Left kidney (tissue), 2 donors: Measurements from ENCODE around the gene BMP10. TPM values are rescaled to one million over a fixed set of nuclear protein-coding genes. Genes with fewer than 3 reads are reported as not detected.

Experiments
- DNase-seq: peaks from one replicate; pipeline ENCODE4 v3.0.0-alpha.2; 2013
- polyA plus RNA-seq: library from polyadenylated mRNA; unstranded; fragments of 120-200 nt; gene quantifications from one replicate; pipeline ENCODE4 v1.2.1, GENCODE V29; 2013; ENCODE audit not compliant: insufficient read length

Gene BMP10
- polyA plus RNA-seq, 1 donor = not detected

GRCh38 chr2:68849579-68850030 lies 21.6 kb downstream of the BMP10 start:
- DNase-seq = no peak

GRCh38 chr2:68847751-68848150 lies 23.4 kb downstream of the BMP10 start:
- no peak for DNase-seq

- DNase-seq = no peak
Measured at GRCh38 chr2:68846091-68846490, 25.1 kb downstream of the BMP10 start.

GRCh38 chr2:68845043-68845442 lies 26.2 kb downstream of the BMP10 start:
- no peak for DNase-seq

- no peak for DNase-seq
Measured at GRCh38 chr2:68839260-68839833, 31.9 kb downstream of the BMP10 start.

GRCh38 chr2:68838641-68839040 lies 32.6 kb downstream of the BMP10 start:
- no peak for DNase-seq

GRCh38 chr2:68837861-68838341 lies 33.3 kb downstream of the BMP10 start:
- DNase-seq = no peak

GRCh38 chr2:68837164-68837860 lies 33.9 kb downstream of the BMP10 start:
- DNase-seq = peak; percentile 35

- DNase-seq = no peak
Measured at GRCh38 chr2:68835621-68836020, 35.6 kb downstream of the BMP10 start.

- DNase-seq = no peak
Measured at GRCh38 chr2:68834737-68835376, 36.3 kb downstream of the BMP10 start.

GRCh38 chr2:68833162-68833561 lies 38.0 kb downstream of the BMP10 start:
- no peak for DNase-seq

GRCh38 chr2:68832233-68832869 lies 38.8 kb downstream of the BMP10 start:
- DNase-seq = no peak

GRCh38 chr2:68831686-68832232 lies 39.4 kb downstream of the BMP10 start:
- no peak for DNase-seq

- DNase-seq = no peak
Measured at GRCh38 chr2:68829749-68830148, 41.4 kb downstream of the BMP10 start.

GRCh38 chr2:68828887-68829708 lies 42.1 kb downstream of the BMP10 start:
- DNase-seq = peak; percentile 78

- DNase-seq = no peak
Measured at GRCh38 chr2:68827666-68828065, 43.5 kb downstream of the BMP10 start.

- DNase-seq = no peak
Measured at GRCh38 chr2:68825866-68826265, 45.3 kb downstream of the BMP10 start.

- no peak for DNase-seq
Measured at GRCh38 chr2:68824831-68825230, 46.4 kb downstream of the BMP10 start.

- DNase-seq = no peak
Measured at GRCh38 chr2:68822207-68822872, 48.9 kb downstream of the BMP10 start.

GRCh38 chr2:68819556-68819955 lies 51.6 kb downstream of the BMP10 start:
- DNase-seq = no peak

- DNase-seq = no peak
Measured at GRCh38 chr2:68817306-68817705, 53.9 kb downstream of the BMP10 start.
